ENCODE data around the gene GPALPP1.
"Not testable (repeated sequence)": the region's sequence is repeated elsewhere in the genome, so short reads cannot be mapped to it uniquely, and the experiment has no call there.

Gene GPALPP1

GRCh38 chr13:45007225-45007624, 17.9 kb downstream of the GPALPP1 start:
- DNase-seq = no peak

- no peak for DNase-seq
Measured at GRCh38 chr13:45007823-45008222, 18.5 kb downstream of the GPALPP1 start.

- no peak for DNase-seq
Measured at GRCh38 chr13:45011198-45011597, 21.9 kb downstream of the GPALPP1 start.

DNA sequence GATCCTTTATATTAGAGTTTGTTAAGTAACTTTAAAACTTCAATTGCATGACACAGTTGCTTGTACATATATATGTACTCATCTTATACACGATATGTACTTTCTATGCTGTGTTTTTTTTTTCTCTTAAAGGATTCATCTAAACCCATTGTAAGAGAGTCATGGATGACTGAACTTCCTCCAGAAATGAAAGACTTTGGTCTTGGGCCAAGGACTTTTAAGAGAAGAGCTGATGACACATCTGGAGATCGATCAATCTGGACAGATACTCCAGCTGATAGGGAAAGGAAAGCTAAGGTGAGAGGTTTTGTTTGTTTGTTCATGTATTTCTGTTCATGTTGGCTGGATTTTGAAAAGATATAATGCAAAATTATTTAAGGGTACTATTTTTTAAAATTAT, 26.0 kb downstream of the GPALPP1 start:
- DNase-seq = no peak

DNA sequence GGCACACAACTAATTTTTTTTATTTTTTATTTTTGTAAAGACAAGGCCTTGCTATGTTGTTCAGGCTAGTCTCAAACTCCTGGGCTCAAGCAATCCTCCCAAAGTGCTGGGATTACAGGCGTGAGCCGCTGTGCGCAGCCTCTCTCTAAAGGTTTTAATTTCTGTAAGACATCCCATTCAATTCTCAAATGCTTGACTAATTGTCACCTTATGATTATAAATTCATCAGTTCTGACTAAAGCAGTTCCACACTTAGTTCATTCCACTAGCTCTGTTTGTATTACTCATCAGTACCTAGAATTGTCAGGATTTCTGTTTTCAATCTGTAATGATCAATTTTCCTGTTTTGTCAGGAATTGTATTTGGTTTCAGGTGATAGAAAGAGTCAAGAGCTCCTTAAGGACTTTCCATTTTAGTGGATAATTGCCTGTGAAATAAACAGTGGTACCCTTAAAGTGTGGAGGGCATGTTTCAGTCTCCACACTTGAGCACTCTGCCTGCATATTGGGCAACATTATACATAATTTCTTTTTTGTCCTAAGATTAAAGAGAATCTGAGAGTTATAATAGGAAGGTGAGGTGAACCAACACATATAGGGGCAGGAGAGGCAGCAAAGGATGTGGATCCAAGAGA, 27.6 kb downstream of the GPALPP1 start:
- DNase-seq = no peak

DNA sequence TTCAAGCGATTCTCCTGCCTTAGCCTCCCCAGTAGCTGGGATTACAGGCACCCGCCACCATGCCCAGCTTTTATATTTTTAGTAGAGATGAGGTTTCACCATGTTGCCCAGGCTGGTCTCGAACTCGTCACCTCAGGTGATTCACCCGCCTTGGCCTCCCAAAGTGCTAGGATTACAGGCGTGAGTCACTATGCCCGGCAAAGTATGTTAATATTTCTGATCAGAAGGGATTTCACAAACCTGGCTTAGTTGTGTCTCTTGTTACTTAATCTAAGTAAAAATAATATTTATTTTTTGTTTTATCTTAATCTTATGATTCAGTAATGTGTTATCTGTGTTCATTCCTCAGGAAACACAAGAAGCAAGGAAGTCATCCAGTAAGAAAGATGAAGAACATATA, 30.6 kb downstream of the GPALPP1 start:
- DNase-seq = not testable (repeated sequence)

GRCh38 chr13:45021250-45021649, 31.9 kb downstream of the GPALPP1 start:
- no peak for DNase-seq

DNA sequence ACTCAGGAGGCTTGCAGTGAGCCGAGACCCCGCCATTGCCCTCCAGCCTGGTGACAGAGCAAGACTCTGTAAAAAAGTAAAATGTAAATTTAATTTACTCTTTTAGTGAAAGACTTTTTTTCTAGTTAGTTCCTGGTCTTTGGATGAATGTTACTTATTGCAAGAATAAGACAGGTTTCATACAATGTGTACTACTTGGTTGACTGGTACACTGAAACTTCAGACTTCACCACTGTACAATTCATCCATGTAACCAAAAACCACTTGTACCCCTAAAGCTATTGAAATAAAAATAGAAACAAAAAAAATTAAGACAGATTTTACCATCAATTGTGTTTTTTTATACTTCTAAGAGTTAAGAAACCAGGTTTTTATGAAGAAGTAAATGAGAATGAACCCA, 35.5 kb downstream of the GPALPP1 start:
- no peak for DNase-seq

- DNase-seq = no peak
Measured at GRCh38 chr13:45034342-45034741, 45.0 kb downstream of the GPALPP1 start.

GRCh38 chr13:45036206-45036605, 46.9 kb downstream of the GPALPP1 start:
- no peak for DNase-seq

GRCh38 chr13:45040173-45040572, 50.8 kb downstream of the GPALPP1 start:
- no peak for DNase-seq

DNA sequence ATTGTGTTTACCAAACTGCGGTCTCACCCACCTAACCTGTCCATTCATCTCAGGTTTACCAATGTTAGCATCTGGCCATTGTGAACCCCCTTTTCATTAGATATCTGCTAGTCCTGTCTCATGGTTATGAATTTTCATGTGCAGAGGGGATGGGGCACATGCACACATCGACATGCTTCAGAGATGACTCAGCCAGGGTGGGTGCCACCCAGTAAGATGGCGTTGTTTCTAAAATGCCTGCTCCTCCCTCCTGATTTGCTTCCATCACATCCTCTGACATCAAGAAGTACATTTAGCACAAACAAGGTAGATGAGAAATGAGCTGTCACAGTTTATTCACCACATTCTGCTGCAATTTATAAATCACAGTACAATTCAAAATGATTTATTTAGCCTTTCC, 51.3 kb downstream of the GPALPP1 start:
- no peak for DNase-seq

- no peak for DNase-seq
Measured at GRCh38 chr13:45042539-45042938, 53.2 kb downstream of the GPALPP1 start.

DNA sequence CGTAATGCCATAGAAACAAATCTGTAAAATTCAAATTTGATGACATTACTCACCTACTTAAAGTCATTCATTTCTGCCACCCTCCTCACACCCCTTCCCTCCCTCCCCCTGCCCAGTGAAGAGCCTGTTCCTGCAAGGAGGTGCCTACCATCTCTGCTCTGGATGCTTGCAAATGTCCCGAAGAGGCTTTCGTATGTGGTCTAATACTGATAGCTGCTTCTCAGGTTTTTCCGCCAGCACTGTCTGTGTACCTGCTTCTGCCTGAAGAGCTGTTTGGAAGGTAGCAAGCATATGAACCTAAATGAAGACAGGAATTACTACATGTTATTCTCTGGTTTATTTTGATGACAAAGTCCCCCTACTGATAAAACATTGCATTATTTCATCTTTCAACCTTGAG, 57.1 kb downstream of the GPALPP1 start:
- no peak for DNase-seq

DNA sequence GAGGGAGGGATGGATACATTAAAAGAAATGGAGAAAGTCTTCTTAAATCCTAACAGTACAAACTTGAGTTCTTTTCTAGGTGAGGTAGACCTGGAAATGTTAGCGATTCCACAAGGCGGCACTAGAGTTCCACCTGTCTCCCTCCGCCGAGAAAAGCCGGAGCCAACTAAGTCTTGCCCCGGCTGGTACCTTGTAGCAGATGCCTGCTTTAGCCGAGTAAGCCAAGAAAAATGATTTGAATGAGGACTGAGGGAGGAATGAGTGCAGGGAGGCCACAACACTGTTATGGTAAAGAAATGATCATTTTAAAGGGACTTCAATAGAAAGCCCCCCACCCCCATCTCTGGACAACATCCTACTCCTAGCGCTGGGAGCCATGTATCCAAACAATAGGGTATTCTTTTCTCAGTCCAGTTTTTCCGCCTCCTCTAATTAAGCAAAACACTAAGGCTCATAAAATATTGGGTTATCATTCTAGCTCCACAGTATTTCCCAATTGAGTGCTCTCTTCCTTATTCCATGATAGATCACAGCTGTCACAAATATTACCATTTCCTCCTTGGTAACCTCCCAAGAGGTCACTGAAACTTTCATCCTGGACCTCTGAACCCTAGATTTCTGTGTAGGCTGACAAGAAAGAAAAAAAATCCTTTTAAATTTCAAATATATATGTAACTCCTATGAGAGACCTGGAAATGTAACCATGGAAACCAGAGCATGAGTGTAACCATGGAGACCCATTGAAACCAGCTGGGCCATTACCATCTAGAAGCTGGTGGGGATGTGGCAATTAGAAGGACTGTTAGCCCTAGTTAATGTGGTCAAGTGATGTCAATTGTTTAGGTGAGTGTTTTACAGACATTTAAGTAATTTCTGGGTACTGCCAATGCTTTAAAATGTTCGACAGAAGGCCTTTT, 58.3 kb downstream of the GPALPP1 start:
- peak; percentile 25 for DNase-seq

- DNase-seq = no peak
Measured at GRCh38 chr13:45048890-45049407, 59.6 kb downstream of the GPALPP1 start.

GRCh38 chr13:45049478-45049877, 60.1 kb downstream of the GPALPP1 start:
- DNase-seq = no peak

GRCh38 chr13:45051315-45051714, 62.0 kb downstream of the GPALPP1 start:
- no peak for DNase-seq

- DNase-seq = no peak
Measured at GRCh38 chr13:45055198-45055901, 66.0 kb downstream of the GPALPP1 start.

- DNase-seq = no peak
Measured at GRCh38 chr13:45055902-45056648, 66.7 kb downstream of the GPALPP1 start.

DNA sequence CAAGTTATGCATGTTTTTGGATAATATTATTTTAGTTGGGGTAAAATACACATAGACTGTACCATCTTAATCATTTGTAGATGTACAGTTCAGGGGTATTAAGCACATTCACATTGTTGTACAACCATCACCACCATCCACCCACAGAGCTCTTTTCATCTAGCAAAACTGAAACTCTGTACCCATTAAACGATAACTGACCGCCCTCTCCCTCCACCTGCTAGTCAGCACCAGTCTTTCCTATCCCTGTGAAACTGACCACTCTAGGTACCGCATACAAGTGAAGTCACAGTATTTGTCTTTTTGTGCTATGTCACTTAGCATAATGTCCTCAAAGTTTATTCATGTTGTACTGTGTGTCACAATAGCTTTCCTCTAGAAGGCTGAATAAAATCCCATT, 70.7 kb downstream of the GPALPP1 start:
- DNase-seq = no peak

DNA sequence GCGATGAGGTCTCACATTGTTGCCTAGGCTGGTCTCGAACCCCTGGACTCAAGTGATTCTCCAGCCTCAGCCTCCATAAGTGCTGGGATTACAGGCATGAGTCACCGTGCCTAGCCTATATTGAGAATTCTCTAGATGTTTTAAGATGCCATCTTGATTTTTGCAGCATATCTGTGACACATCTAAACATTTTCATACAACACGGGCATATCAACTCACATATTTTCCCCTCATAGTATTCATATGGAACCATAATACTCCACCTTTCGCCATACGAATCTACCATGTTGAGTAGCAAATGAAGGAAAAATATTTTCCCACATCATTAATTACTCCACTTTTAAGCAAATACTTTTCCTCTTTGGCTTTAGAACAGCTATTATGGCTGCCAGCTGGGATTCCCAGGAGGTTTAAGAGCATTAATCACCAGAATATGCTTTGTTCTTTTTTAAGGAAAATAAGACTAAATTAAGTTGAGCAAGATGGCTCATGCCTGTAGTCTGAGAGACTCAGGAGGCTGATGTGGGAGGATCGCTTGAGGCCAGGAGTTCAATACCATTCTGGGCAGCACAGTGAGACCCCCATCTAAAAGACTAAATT, 74.0 kb downstream of the GPALPP1 start:
- DNase-seq = no peak
